ENCODE data around the gene GRIK4.

The GRIK4 gene

GRCh38 chr11:120667281-120667680 lies 155.7 kb downstream of the GRIK4 start:
- H3K27me3 ChIP-seq (ENCODE audit: insufficient read depth, low read length): no peaks in the 10 kb centered on the region
- H3K4me3 ChIP-seq (ENCODE audit: low read depth, low read length, poor library complexity, severe bottlenecking): no peak overlapping the region
- no peaks in the 10 kb centered on the region for H3K4me1 ChIP-seq (ENCODE audit: insufficient read depth, low read length, severe bottlenecking)
- no peak overlapping the region for H3K27ac ChIP-seq (ENCODE audit: low read depth, low read length, poor library complexity, severe bottlenecking)
- no peak overlapping the region for H2AFZ ChIP-seq (ENCODE audit: low read length)
- H3K9ac ChIP-seq (ENCODE audit: low read length): no peak overlapping the region
- no peaks in the 10 kb centered on the region for H3K79me2 ChIP-seq (ENCODE audit: insufficient read depth, low read length)
- no peaks in the 10 kb centered on the region for H3K36me3 ChIP-seq (ENCODE audit: insufficient read depth, low read length)
- no peaks in the 10 kb centered on the region for H3K9me2 ChIP-seq (ENCODE audit: low read depth, low read length)
- no peak overlapping the region for H3K4me2 ChIP-seq (ENCODE audit: low read length)
- no peaks in the 10 kb centered on the region for H3F3A ChIP-seq (ENCODE audit: insufficient read depth, low read length)
- no peaks in the 10 kb centered on the region for H3K9me3 ChIP-seq (ENCODE audit: low read length)
- TF ChIP-seq EZH2 (IDR thresholded peaks at IDR 0.05; ENCODE audit: borderline replicate concordance, low read length) (no peak), CTCF (IDR thresholded peaks at IDR 0.05; ENCODE audit: low read length) (no peak)
- H4K20me1 ChIP-seq (ENCODE audit: insufficient read depth, low read length): no peaks in the 10 kb centered on the region

GRCh38 chr11:120667934-120668333 lies 156.4 kb downstream of the GRIK4 start:
- no peak overlapping the region for H3K4me3 ChIP-seq (ENCODE audit: low read depth, low read length, poor library complexity, severe bottlenecking)
- H2AFZ ChIP-seq (ENCODE audit: low read length): no peak overlapping the region
- no peak overlapping the region for H3K4me2 ChIP-seq (ENCODE audit: low read length)
- H3K9ac ChIP-seq (ENCODE audit: low read length): no peak overlapping the region
- no peaks in the 10 kb centered on the region for H3K27me3 ChIP-seq (ENCODE audit: insufficient read depth, low read length)
- H3F3A ChIP-seq (ENCODE audit: insufficient read depth, low read length): no peaks in the 10 kb centered on the region
- no peak for TF ChIP-seq EZH2 (IDR thresholded peaks at IDR 0.05; ENCODE audit: borderline replicate concordance, low read length)
- no peak for TF ChIP-seq CTCF (IDR thresholded peaks at IDR 0.05; ENCODE audit: low read length)
- no peaks in the 10 kb centered on the region for H4K20me1 ChIP-seq (ENCODE audit: insufficient read depth, low read length)
- no peaks in the 10 kb centered on the region for H3K9me3 ChIP-seq (ENCODE audit: low read length)
- H3K9me2 ChIP-seq (ENCODE audit: low read depth, low read length): no peaks in the 10 kb centered on the region
- no peaks in the 10 kb centered on the region for H3K79me2 ChIP-seq (ENCODE audit: insufficient read depth, low read length)
- H3K4me1 ChIP-seq (ENCODE audit: insufficient read depth, low read length, severe bottlenecking): no peaks in the 10 kb centered on the region
- H3K36me3 ChIP-seq (ENCODE audit: insufficient read depth, low read length): no peaks in the 10 kb centered on the region
- no peak overlapping the region for H3K27ac ChIP-seq (ENCODE audit: low read depth, low read length, poor library complexity, severe bottlenecking)

- Histone ChIP-seq H3F3A (ENCODE audit: insufficient read depth, low read length) (no peaks in the 10 kb centered on the region), H3K9me3 (ENCODE audit: low read length) (no peaks in the 10 kb centered on the region), H3K27me3 (ENCODE audit: insufficient read depth, low read length) (no peaks in the 10 kb centered on the region), H3K4me3 (ENCODE audit: low read depth, low read length, poor library complexity, severe bottlenecking) (no peak overlapping the region), H3K9ac (ENCODE audit: low read length) (no peak overlapping the region), H3K9me2 (ENCODE audit: low read depth, low read length) (no peaks in the 10 kb centered on the region), H2AFZ (ENCODE audit: low read length) (no peak overlapping the region), H3K4me2 (ENCODE audit: low read length) (no peak overlapping the region), H3K4me1 (ENCODE audit: insufficient read depth, low read length, severe bottlenecking) (no peaks in the 10 kb centered on the region), H3K36me3 (ENCODE audit: insufficient read depth, low read length) (no peaks in the 10 kb centered on the region), H3K79me2 (ENCODE audit: insufficient read depth, low read length) (no peaks in the 10 kb centered on the region), H3K27ac (ENCODE audit: low read depth, low read length, poor library complexity, severe bottlenecking) (no peak overlapping the region), H4K20me1 (ENCODE audit: insufficient read depth, low read length) (no peaks in the 10 kb centered on the region)
- TF ChIP-seq CTCF (IDR thresholded peaks at IDR 0.05; ENCODE audit: low read length): no peak
- no peak for TF ChIP-seq EZH2 (IDR thresholded peaks at IDR 0.05; ENCODE audit: borderline replicate concordance, low read length)
These were observed 157.0 kb downstream of the GRIK4 start for GRCh38 chr11:120668537-120668936.

Data from OCI-LY1 (cell line).